Left ventricle myocardium superior (tissue), 1 donor: ENCODE results near the gene TBC1D1. TPM values are rescaled to one million over a fixed set of nuclear protein-coding genes. Genes with fewer than 3 reads are reported as not detected.

Experiments
- ATAC-seq: fragments of 200-7000 bp; cut with Tn5 transposase; one replicate; pipeline ENCODE4 v1.9.1; 2020; ENCODE audit warnings: mild to moderate bottlenecking, moderate library complexity
- DNase-seq: peaks from one replicate; pipeline ENCODE4 v3.0.0-alpha.2; 2020
- intact Hi-C: fragments of 100-400 bp; cut with micrococcal nuclease; formaldehyde crosslinking; loops from one replicate; pipeline ENCODE4 v1.11.0; 2022
- long read RNA-seq: library from polyadenylated mRNA; unstranded; transcript quantifications from one replicate; pipeline ENCODE4 v2.0.0, GENCODE V29; 2021
- total RNA-seq: library from RNA; stranded (reverse); fragmentation: NEBNext Ultra II Directional; extraction: Animal tissue kit (Norgen Biotek cat#: 25700); gene quantifications from one replicate; pipeline ENCODE4 v1.2.1, GENCODE V29; 2021
- donor health status: DM: no; HTN: yes; CAD: no; lungs with severe emphysema.

Gene TBC1D1, protein sequence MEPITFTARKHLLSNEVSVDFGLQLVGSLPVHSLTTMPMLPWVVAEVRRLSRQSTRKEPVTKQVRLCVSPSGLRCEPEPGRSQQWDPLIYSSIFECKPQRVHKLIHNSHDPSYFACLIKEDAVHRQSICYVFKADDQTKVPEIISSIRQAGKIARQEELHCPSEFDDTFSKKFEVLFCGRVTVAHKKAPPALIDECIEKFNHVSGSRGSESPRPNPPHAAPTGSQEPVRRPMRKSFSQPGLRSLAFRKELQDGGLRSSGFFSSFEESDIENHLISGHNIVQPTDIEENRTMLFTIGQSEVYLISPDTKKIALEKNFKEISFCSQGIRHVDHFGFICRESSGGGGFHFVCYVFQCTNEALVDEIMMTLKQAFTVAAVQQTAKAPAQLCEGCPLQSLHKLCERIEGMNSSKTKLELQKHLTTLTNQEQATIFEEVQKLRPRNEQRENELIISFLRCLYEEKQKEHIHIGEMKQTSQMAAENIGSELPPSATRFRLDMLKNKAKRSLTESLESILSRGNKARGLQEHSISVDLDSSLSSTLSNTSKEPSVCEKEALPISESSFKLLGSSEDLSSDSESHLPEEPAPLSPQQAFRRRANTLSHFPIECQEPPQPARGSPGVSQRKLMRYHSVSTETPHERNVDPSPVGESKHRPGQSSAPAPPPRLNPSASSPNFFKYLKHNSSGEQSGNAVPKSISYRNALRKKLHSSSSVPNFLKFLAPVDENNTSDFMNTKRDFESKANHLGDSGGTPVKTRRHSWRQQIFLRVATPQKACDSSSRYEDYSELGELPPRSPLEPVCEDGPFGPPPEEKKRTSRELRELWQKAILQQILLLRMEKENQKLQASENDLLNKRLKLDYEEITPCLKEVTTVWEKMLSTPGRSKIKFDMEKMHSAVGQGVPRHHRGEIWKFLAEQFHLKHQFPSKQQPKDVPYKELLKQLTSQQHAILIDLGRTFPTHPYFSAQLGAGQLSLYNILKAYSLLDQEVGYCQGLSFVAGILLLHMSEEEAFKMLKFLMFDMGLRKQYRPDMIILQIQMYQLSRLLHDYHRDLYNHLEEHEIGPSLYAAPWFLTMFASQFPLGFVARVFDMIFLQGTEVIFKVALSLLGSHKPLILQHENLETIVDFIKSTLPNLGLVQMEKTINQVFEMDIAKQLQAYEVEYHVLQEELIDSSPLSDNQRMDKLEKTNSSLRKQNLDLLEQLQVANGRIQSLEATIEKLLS (N-terminal part only)
- total RNA-seq = 118 TPM
- long read RNA-seq, full-length matches to known transcripts = 9 of 160 reads
- long read RNA-seq, partial matches to known transcripts = 69 of 160 reads
- long read RNA-seq, other reads (novel, unspliced or antisense) = 82 of 160 reads

GRCh38 chr4:37890801-37891259 is at the start of gene TBC1D1:
Gene TBC1D1, plus strand, starts transcription at chr4:37891084. Its CDS starts 11,012 bp downstream, at chr4:37902096.
- ATAC-seq (peak; percentile 75), DNase-seq (peak; percentile 85)
- intact Hi-C loops = no loop called here

GRCh38 chr4:37844204-37844603 is 46.7 kb upstream of the TBC1D1 start:
- ATAC-seq = no peak
- DNase-seq = no peak
- intact Hi-C loops = no loop called here

- ATAC-seq (no peak), DNase-seq (no peak)
- intact Hi-C loops = no loop called here
These were observed 45.7 kb upstream of the TBC1D1 start for GRCh38 chr4:37845201-37845600.

GRCh38 chr4:37847311-37847884 is 43.5 kb upstream of the TBC1D1 start:
- DNase-seq (no peak), ATAC-seq (no peak)
- intact Hi-C loops = no loop called here

- no peak for ATAC-seq
- intact Hi-C loops = no loop called here
These were observed 38.5 kb upstream of the TBC1D1 start for GRCh38 chr4:37852376-37852775.

DNA sequence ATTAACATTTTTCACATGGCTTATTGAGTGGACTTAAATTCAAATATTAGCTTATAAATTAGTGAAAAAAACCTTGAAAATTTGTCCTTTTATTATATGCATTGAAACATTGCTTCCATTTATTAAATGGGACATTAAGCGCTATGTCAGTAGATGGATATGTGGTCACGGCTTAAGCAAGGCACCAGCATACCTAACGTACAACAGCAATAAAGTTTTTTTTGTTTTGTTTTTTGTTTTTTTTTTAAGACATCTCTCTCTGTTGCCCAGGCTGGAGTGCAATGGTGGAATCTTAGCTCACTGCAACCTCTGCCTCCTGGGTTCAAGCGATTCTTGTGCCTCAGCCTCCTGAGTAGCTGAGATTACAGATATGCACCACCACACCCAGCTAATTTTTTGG is 32.8 kb upstream of the TBC1D1 start:
- ATAC-seq (no peak), DNase-seq (no peak)
- intact Hi-C loops = no loop called here

More at GRCh38 chr4:37852376-37852775, 38.5 kb upstream of the TBC1D1 start:
- no peak for DNase-seq

GRCh38 chr4:37858872-37859271 is 32.0 kb upstream of the TBC1D1 start:
- ATAC-seq (no peak), DNase-seq (no peak)
- intact Hi-C loops = no loop called here

- intact Hi-C loops = no loop called here
- DNase-seq = no peak
- no peak for ATAC-seq
These were observed 30.6 kb upstream of the TBC1D1 start for GRCh38 chr4:37860266-37860665.

DNA sequence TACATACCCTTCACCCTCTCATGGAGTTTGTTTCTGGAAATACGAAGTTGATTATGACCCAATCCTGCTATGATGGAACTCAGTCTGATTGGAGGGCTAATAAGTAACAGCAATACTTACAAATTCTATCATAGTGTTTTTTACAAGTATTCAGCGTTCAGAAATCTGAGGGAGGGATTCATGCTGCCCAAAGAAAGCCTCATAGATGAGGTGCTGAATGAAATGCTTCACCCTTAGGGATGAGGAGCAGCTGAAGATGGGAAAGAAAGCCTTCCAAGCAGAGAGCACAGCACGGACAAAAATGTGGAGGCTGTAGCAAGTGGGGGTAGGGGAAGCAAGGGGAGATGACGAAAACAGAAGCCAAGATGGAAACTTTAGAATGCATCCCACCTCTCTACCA is 27.9 kb upstream of the TBC1D1 start:
- ATAC-seq (no peak), DNase-seq (no peak)
- intact Hi-C loops = no loop called here

- intact Hi-C loops = no loop called here
- ATAC-seq (peak; percentile 43), DNase-seq (no peak)
These were observed 26.1 kb upstream of the TBC1D1 start for GRCh38 chr4:37864786-37865185.

GRCh38 chr4:37865450-37865849 is 25.4 kb upstream of the TBC1D1 start:
- ATAC-seq (peak; percentile 82), DNase-seq (no peak)
- intact Hi-C loops = no loop called here

DNA sequence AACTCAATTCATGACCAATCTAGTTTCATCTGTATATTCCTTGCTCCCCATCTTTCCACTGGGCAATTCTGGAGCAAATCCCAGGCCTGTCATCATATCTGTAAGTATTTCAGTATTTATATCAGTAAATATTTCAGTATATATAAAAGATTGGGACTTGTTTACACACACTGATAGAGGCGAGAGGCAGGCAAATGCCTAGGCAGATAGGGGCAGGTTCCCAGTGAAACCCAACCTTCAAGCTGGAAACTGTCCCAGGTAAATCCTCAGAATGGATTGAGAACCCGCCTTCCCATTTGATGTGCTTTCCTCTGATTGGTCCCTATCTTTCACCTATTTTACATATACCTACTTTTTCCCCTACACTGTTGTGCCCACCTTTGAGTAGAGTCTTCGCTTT is 23.8 kb upstream of the TBC1D1 start:
- ATAC-seq (no peak), DNase-seq (no peak)
- intact Hi-C loops = no loop called here

GRCh38 chr4:37868238-37868637 is 22.6 kb upstream of the TBC1D1 start:
- intact Hi-C loops = no loop called here
- no peak for ATAC-seq
- DNase-seq = no peak

DNA sequence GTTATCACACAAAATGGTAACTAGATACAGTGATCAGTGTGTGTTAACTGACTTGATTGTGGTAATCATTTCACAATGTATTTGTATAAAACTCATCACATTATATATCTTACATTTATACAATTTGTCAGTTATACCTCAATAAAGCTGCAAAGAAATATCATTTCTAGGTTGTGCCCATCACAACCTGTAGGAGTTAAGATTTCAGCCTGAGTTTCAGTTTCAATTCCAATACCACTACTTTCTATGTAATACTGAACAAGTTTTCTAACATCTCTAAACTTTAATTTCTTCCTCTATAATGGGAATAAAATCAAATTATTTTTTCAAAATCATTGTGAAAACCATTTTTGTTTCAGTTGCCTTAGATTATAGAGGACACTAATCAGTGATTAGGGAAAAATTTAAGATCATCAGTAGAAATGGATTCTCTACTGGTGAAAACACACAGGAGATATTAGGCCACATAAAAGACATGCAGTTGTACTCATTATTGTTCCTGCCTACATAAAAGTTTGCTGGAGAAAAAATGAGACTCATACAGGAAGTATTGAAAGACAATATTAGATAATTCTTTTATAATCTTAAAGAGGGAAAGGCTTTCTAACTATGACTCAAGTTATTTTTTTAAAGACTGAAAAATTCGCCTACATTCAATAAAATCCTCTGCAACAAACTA is 18.4 kb upstream of the TBC1D1 start:
- intact Hi-C loops = no loop called here
- ATAC-seq = no peak
- DNase-seq = no peak

- DNase-seq (no peak), ATAC-seq (peak; percentile 70)
- intact Hi-C loops = no loop called here
These were observed 17.5 kb upstream of the TBC1D1 start for GRCh38 chr4:37873386-37873785.

DNA sequence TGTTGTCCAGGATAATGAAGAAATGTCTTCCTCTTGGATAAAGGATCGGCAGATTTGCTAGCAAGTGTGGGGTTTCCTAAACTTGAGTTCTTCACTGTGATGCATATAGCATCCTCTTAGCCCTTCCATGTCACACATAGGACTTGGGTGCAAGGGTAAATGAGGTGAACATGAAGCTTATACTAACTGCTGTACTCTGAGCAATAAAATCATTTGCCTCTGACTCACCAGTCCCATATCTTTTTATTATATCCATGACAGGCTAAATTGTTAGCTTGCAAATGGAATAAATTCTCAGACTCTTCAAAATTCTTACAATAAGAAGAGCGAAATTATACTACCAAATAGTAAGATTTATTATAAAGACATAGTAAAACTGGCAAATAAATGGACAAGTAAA is 14.7 kb upstream of the TBC1D1 start:
- intact Hi-C loops = no loop called here
- no peak for ATAC-seq
- no peak for DNase-seq

DNA sequence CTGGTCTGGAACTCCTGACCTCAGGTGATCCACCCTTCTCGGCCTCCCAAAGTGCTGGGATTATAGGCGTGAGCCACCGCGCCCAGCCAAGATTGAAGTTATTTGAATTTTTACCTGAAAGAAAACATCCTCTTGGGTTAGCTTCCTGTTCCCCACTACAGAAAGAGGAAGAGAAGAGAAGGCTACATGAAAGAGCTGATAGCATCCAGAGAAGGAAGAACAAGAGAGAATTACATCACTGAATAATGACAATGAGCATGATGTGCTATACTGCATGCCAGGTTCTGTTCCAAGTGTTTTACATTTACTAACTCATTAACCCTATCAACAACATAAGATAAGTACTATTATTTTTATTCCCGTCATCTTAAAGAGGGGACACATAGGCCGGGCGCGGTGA is 11.5 kb upstream of the TBC1D1 start:
- intact Hi-C loops = no loop called here
- DNase-seq = no peak
- ATAC-seq = no peak

GRCh38 chr4:37881811-37882210 is 9.1 kb upstream of the TBC1D1 start:
- no peak for DNase-seq
- intact Hi-C loops = loop anchor here (10.0 kb wide), 1 partner anchor 153 kb away; no protein-coding TSS in a partner anchor
- no peak for ATAC-seq
